WI38 (cell line): ENCODE data around the gene SPINK4.

Experiments used
- H3K4me3 ChIP-seq: 2 replicates; pipeline ENCODE4 v1.5.1; 2011; ENCODE audit warnings: low read depth, mild to moderate bottlenecking, control low read depth, low read length
- CTCF ChIP-seq: IDR thresholded peaks from 2 replicates; pipeline ENCODE4 v1.5.1; 2012; ENCODE audit warnings: low read depth, mild to moderate bottlenecking, control low read depth, low read length

The SPINK4 gene

DNA sequence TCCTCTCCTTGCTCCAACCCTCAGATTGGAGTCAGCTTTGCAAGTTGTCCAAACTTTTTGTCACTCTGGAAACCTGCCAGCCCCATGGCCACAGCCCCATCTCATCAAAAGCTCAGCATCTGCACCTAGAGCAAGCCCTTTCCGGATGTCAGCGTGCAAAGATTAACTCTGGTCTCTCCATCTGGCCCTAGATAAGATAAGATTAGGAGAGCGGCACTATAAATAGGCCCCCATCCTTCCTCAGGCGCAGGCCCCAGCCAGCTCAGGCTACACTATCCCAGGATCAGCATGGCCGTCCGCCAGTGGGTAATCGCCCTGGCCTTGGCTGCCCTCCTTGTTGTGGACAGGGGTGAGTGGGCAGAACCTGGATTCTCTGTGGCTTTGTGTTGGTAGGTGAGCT lies at the start of gene SPINK4:
Gene SPINK4 (plus strand): TSS at position 247 of the 400 bp plus-strand sequence. CDS start 42 bp downstream, at position 289.
- no peak for TF ChIP-seq CTCF
- no peak within 1 kb of the TSS for H3K4me3 ChIP-seq

- no peak for TF ChIP-seq CTCF
- H3K4me3 ChIP-seq = no peak overlapping the region
These were observed 47.3 kb upstream of the SPINK4 start for GRCh38 chr9:33192493-33193255.

- TF ChIP-seq CTCF = no peak
- H3K4me3 ChIP-seq = no peak overlapping the region
These were observed 46.1 kb upstream of the SPINK4 start for GRCh38 chr9:33193818-33194217.

GRCh38 chr9:33196736-33197135 lies 43.2 kb upstream of the SPINK4 start:
- H3K4me3 ChIP-seq = no peak overlapping the region
- TF ChIP-seq CTCF = no peak

- no peak for TF ChIP-seq CTCF
- H3K4me3 ChIP-seq = no peak overlapping the region
These were observed 42.5 kb upstream of the SPINK4 start for GRCh38 chr9:33197279-33198152.

DNA sequence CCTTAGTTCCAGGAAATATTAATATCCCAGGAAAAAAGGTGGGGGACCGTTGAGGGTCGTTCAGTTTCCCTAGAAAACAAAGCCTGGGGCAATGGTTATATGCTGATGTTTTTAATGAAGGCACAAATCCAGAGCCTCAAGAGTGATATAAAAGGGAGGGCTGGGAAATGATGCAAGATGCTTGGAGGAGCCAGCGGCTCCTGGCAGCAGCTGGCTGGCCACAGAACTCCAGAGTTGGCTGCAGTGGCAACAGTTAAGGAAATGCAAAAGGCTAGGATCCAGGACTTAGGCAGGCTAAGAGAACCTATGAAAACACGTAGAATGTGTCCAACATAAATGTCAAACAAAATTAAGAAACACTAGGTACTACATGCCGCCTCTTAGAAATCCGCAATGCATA lies 41.8 kb upstream of the SPINK4 start:
- H3K4me3 ChIP-seq = no peak overlapping the region
- TF ChIP-seq CTCF = no peak

DNA sequence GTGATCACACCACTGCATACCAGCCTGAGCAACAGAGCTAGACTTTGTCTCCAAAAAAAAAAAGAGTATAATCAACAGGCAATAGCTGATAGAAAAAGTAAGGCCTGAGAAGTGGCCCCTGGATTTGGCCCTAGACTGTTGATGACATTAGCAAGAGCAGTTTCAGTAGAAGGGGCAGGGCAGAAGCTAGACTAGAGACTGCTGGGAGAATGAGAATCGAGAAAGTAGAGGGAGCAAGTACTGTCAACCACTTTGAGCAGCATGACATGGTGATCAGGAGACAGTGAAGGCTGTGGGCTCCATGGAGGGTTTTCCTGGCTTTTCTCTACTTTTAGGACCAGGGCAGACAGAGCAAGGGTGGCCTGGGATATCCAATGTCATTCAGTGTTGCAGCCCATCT lies 37.9 kb upstream of the SPINK4 start:
- no peak overlapping the region for H3K4me3 ChIP-seq
- no peak for TF ChIP-seq CTCF
